GM12801 (cell line): Measurements from ENCODE around the gene IMPG2.

Experiments used
- TF ChIP-seq, protein P1 (sequence below): IDR thresholded peaks from one replicate; pipeline ENCODE4 v1.5.1; 2011; ENCODE audit warnings: control low read depth; ENCODE audit not compliant: insufficient read length; ENCODE audit errors: extremely low read depth

IMPG2 gene

DNA sequence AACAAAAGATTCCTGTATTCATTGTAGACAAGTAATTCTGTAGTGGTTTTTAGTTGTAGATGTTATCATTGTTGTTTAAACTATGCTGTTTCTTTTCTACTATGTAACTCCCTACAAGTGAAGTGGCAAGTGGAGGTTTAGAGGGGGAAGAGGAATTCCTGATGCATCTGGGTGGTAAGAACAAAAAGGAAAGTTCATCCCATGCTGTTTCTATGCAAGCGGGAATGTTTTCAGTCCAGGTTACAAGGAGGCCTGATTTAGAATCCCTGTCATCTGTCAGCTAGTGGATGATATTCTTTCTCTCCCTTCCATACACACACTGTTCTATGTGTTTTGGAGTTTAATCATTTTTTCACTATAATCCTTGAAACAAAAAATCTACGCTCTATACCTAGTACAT is 67.4 kb downstream of the IMPG2 start:
- TF ChIP-seq, protein P1, sequence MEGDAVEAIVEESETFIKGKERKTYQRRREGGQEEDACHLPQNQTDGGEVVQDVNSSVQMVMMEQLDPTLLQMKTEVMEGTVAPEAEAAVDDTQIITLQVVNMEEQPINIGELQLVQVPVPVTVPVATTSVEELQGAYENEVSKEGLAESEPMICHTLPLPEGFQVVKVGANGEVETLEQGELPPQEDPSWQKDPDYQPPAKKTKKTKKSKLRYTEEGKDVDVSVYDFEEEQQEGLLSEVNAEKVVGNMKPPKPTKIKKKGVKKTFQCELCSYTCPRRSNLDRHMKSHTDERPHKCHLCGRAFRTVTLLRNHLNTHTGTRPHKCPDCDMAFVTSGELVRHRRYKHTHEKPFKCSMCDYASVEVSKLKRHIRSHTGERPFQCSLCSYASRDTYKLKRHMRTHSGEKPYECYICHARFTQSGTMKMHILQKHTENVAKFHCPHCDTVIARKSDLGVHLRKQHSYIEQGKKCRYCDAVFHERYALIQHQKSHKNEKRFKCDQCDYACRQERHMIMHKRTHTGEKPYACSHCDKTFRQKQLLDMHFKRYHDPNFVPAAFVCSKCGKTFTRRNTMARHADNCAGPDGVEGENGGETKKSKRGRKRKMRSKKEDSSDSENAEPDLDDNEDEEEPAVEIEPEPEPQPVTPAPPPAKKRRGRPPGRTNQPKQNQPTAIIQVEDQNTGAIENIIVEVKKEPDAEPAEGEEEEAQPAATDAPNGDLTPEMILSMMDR: no peak

DNA sequence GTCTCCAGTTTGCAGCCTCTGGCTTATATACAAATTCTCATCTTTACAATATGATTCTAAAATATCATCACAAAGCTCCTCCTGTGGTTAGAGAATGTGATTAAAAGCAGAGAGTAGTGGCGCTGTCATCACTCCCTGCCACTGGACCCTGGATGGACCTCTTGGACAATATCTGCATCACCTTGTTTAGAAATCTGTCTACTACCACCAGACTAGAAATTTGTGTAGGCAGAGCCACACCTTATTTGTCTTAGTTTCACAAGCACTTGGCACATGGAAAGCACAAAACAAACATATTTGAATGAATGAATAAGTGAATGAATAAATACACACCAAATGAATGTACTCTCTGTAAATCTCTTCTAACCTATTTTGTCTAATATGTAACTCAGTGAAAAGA is 68.1 kb downstream of the IMPG2 start:
- TF ChIP-seq, protein P1: no peak

DNA sequence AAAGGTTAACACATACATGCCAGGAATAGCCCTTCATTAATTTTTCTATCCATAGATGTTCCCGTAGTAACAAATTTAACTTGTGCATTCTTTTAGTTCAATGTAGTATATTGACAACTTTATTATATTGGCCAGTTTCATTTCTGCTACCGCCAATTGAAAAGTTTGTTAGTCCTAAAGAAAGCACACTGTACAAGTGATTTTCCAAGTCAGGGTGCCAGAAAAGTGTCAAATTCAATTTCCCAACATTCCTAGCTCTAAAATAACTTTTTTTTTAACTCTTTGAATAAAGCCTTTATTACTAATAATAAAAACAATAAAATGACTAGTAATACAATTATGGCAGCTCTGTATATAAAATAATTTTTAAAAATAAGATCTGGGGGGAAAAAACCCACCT is 68.9 kb downstream of the IMPG2 start:
- TF ChIP-seq, protein P1: no peak

DNA sequence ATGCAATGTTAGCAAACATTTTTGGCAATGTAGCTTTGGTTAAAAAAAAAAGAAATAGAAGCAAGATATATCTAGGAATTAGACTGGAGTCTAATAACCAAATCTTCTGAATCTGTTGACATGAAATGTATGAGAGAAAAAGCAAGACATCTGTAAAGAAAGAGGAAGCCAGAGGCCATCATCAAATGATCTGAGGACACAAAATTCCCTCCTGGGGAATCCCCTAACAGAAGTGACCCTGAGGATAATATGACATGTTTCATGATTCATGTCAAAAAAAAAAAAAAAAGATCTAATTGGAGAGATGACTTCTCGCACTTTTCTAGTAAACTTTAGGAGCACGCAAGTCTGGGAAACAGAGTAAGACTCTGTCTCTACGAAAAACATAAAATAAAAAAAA is 70.9 kb downstream of the IMPG2 start:
- TF ChIP-seq, protein P1: no peak

DNA sequence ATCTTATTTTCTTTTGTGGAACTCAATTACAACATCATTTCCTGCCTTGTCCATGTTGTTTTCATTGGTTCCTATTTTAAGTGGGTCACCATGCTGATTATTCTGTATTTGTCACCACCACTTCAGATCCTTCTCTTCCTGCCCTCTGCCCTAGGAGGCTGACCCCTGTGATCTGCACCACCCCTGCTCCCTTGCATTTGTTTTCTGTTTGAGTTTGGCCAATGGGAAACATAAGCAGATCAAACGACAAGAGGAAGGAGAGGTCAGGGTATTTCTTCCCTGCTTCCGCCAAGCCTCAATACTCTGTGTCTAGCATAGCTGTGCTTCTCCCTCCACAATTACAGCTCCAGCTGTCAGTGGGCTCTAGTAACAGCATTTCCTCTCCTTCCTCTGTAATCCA is 71.6 kb downstream of the IMPG2 start:
- TF ChIP-seq, protein P1: no peak

DNA sequence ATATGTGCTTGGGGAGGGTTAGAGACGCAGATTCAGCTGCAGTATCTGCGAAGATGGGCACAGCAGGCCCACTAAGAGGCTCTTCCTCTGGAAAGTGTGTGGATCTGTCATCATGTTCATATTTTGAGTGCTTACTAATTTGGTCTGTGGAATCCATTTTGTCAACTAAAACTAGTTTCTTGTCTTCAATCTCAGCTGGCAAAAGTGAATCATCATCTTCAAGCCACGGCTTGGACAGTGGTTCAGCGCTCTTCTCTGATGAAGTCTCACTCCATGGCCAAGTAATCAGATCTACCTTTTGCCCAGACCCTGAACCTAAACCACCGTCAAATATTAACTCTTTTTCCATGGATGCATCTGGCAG is 76.2 kb downstream of the IMPG2 start:
- TF ChIP-seq, protein P1: no peak

DNA sequence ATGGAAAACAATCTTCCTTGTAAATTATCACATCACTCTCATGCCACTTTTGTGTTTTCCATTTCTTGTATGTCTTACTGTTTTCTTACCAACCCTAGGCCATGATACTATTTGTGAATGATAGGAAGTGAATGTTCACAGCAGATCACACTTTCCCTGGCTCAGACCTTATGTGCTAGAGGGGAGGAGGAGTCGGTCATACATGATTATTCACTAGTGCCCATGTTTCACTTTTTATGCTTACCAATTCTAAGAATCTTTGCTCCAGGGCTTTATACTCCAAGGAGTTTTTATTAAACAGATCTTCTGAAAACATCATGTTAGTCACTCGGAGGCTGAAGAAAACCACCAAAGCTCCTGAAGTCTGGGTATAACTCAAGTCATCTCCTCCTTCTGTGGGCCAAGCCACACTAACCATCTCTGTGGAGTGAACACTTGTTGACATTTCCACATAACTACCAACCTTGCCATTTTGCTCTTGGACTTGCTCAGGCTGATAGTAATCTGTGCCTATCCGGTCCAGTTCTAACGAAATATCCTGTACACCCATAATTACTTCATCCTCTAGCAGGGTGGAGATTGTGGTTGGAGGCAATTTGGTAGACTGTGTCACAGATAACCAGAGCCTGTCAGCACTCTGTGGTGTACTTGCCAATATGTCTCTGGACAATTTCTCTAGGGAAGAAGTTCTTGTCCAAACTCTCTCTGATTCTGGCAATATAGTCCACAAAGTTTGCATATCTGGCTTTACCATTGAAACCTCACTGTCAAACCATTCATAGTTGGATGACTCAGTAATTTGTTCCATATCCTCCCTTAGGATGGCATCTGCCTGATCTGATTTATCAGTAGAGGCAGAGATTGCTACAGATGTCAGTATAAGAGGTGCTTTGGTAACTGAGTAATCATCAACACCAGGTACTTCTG is 76.8 kb downstream of the IMPG2 start:
- TF ChIP-seq, protein P1: no peak
